ENCODE data around the gene DENND6A. TPM values are rescaled to one million over a fixed set of nuclear protein-coding genes. Genes with fewer than 3 reads are reported as not detected.
"Not testable (repeated sequence)": the region's sequence is repeated elsewhere in the genome, so short reads cannot be mapped to it uniquely, and the experiment has no call there.

DENND6A gene
- total RNA-seq, 6 donors from 2014 or later, result 11.7 to 67.6 (median 23.8) TPM

- H3K27ac ChIP-seq, result no peak overlapping the region
- DNase-seq (no peak), ATAC-seq (ENCODE audit: low FRiP score in 2 of 2) (no peak)
- H3K36me3 ChIP-seq, result no peaks in the 10 kb centered on the region
- TF ChIP-seq EP300 (IDR thresholded peaks at IDR 0.05) (no peak), POLR2AphosphoS5 (IDR thresholded peaks at IDR 0.05) (no peak), POLR2A (IDR thresholded peaks at IDR 0.05) (no peak)
- TF ChIP-seq, protein P1, sequence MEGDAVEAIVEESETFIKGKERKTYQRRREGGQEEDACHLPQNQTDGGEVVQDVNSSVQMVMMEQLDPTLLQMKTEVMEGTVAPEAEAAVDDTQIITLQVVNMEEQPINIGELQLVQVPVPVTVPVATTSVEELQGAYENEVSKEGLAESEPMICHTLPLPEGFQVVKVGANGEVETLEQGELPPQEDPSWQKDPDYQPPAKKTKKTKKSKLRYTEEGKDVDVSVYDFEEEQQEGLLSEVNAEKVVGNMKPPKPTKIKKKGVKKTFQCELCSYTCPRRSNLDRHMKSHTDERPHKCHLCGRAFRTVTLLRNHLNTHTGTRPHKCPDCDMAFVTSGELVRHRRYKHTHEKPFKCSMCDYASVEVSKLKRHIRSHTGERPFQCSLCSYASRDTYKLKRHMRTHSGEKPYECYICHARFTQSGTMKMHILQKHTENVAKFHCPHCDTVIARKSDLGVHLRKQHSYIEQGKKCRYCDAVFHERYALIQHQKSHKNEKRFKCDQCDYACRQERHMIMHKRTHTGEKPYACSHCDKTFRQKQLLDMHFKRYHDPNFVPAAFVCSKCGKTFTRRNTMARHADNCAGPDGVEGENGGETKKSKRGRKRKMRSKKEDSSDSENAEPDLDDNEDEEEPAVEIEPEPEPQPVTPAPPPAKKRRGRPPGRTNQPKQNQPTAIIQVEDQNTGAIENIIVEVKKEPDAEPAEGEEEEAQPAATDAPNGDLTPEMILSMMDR (IDR thresholded peaks at IDR 0.05), result no peak
- H3K9me3 ChIP-seq, result no peaks in the 10 kb centered on the region
- no peak overlapping the region for H3K4me3 ChIP-seq
- no peaks in the 10 kb centered on the region for H3K4me1 ChIP-seq
- no peaks in the 10 kb centered on the region for H3K27me3 ChIP-seq
- WGBS, 2 donors, result 81 to 88% methylated on average over 6 of the region's 6 CpGs
Observed at GRCh38 chr3:57701781-57702180, 8.9 kb upstream of the DENND6A start.

DNA sequence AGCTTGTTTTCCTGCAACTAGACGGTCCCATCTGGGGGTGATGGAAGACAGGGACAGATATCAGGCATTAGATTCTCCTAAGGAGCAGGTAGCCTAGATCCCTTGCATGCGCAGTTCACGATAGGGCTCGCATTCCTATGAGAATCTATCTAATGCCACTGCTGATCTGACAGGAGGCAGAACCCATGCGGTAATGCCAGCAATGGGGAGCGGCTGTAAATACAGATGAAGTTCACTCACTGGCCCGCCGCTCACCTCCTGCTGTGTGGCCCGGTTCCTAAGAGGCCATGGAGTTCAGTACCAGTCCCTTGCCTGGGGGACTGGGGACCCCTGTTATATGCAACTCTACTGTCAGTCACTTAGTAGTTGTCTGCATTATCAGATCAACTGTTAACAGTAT lies 7.9 kb upstream of the DENND6A start:
- ATAC-seq (ENCODE audit: low FRiP score in 2 of 2), result no peak
- 85 to 93% methylated on average over 8 to 9 of the region's 9 CpGs for WGBS, 2 donors
- no peak for DNase-seq
- TF ChIP-seq, protein P1 (IDR thresholded peaks at IDR 0.05), result no peak
- no peak for TF ChIP-seq POLR2AphosphoS5 (IDR thresholded peaks at IDR 0.05)
- H3K4me1 ChIP-seq, result no peaks in the 10 kb centered on the region
- H3K9me3 ChIP-seq, result no peaks in the 10 kb centered on the region
- no peak overlapping the region for H3K27ac ChIP-seq
- H3K36me3 ChIP-seq, result no peaks in the 10 kb centered on the region
- H3K27me3 ChIP-seq, result no peaks in the 10 kb centered on the region
- H3K4me3 ChIP-seq, result no peak overlapping the region

DNA sequence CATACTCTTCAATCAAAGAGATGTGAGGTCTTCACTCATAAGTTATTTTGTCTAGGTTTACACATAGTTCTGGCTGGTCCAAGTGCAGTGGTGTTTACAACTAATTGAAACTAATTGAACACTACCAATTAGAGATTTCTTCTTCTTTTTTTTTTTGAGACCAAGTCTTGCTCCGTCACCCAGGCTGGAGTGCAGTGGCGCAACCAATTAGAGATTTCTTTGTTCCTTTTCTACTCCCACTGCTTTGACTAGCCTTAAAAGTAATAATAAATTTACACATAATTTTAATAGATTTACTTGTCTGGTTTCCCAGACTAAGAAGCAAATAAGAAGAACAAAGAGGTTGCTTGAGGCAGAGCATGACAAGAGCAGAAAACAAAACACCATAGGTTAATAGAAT lies 6.7 kb upstream of the DENND6A start:
- H3K27ac ChIP-seq, result no peak overlapping the region
- 75 to 80% methylated on average over 2 of the region's 2 CpGs for WGBS, 2 donors
- no peaks in the 10 kb centered on the region for H3K36me3 ChIP-seq

GRCh38 chr3:57696801-57697321 lies 4.0 kb upstream of the DENND6A start:
- no peaks in the 10 kb centered on the region for H3K9me3 ChIP-seq
- 44 to 48% methylated on average over 3 of the region's 3 CpGs for WGBS, 2 donors
- peak in 1 of 2 donors; percentile 13 for ATAC-seq (ENCODE audit: low FRiP score in 2 of 2)
- peaks cover 0 to 7% (median 2%) of the 10 kb centered on the region in 4 donors for H3K4me1 ChIP-seq
- no peak overlapping the region for H3K4me3 ChIP-seq
- H3K36me3 ChIP-seq, result no peaks in the 10 kb centered on the region
- TF ChIP-seq EP300 (IDR thresholded peaks at IDR 0.05) (no peak), POLR2A (IDR thresholded peaks at IDR 0.05) (no peak), POLR2AphosphoS5 (IDR thresholded peaks at IDR 0.05) (no peak)
- H3K27ac ChIP-seq, result no peak overlapping the region
- H3K27me3 ChIP-seq, result no peaks in the 10 kb centered on the region
- DNase-seq, result no peak

More for the DNA sequence above, 6.7 kb upstream of the DENND6A start:
- H3K27me3 ChIP-seq, result no peaks in the 10 kb centered on the region
- no peak for ATAC-seq (ENCODE audit: low FRiP score in 2 of 2)
- no peaks in the 10 kb centered on the region for H3K4me1 ChIP-seq
- TF ChIP-seq, protein P1 (IDR thresholded peaks at IDR 0.05), result no peak
- no peak for TF ChIP-seq EP300 (IDR thresholded peaks at IDR 0.05)
- no peak for TF ChIP-seq POLR2AphosphoS5 (IDR thresholded peaks at IDR 0.05)
- no peak for DNase-seq
- no peaks in the 10 kb centered on the region for H3K9me3 ChIP-seq
- H3K4me3 ChIP-seq, result no peak overlapping the region

DNA sequence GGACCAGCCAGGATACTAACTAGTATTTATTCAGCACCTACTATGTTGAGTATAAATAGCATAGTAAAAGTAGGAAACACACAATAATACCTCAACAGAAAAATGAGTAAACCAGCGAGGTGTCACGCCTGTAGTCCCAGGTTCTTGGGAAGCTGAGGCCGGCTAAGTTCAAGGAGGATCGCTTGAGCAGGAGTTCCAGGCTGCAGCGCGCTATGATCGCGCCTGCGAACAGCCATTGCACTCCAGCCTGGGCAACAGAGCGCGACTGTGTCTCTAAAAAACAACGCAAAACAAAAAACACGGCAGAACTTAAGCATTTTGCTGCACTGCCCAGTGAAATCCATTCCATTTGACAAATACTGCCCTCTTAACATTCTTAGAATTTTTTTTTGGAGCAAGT lies 1.3 kb upstream of the DENND6A start:
- no peak overlapping the region for H3K4me3 ChIP-seq
- peak overlapping the region in 3 of 4 donors; percentile 18 to 97 (median 36) for H3K27ac ChIP-seq
- no peaks in the 10 kb centered on the region for H3K27me3 ChIP-seq
- ATAC-seq (ENCODE audit: low FRiP score in 2 of 2) (peak in 1 of 2 donors; percentile 66), DNase-seq (peak in 1 of 2 donors; percentile 52)
- H3K9me3 ChIP-seq, result no peaks in the 10 kb centered on the region
- H3K4me1 ChIP-seq, result peaks cover 18 to 29% (median 27%) of the 10 kb centered on the region in 4 donors
- whole genome bisulfite sequencing, 2 donors, result 84 to 86% methylated on average over 13 of the region's 13 CpGs
- TF ChIP-seq POLR2A (IDR thresholded peaks at IDR 0.05) (no peak), POLR2AphosphoS5 (IDR thresholded peaks at IDR 0.05) (no peak), EP300 (IDR thresholded peaks at IDR 0.05) (no peak)
- TF ChIP-seq, protein P1 (IDR thresholded peaks at IDR 0.05), result no peak
- no peaks in the 10 kb centered on the region for H3K36me3 ChIP-seq

- peak in 1 of 2 donors; percentile 50 for ATAC-seq (ENCODE audit: low FRiP score in 2 of 2)
- DNase-seq, H3K27me3 ChIP-seq, H3K9me3 ChIP-seq, H3K36me3 ChIP-seq: not testable (repeated sequence)
- WGBS, 2 donors, result 1 to 2% methylated on average over 9 of the region's 9 CpGs
- peak overlapping the region; percentile 97 to 100 (median 98) for H3K27ac ChIP-seq
- peak overlapping the region; percentile 69 to 98 (median 96) for H3K4me3 ChIP-seq
- peaks cover 28 to 37% (median 33%) of the 10 kb centered on the region in 4 donors for H3K4me1 ChIP-seq
Observed at GRCh38 chr3:57692133-57692395, 813 bp downstream of the DENND6A start.

Data from upper lobe of left lung (tissue), 6 donors.